ENCODE results near the gene DMRT1.

The DMRT1 gene

DNA sequence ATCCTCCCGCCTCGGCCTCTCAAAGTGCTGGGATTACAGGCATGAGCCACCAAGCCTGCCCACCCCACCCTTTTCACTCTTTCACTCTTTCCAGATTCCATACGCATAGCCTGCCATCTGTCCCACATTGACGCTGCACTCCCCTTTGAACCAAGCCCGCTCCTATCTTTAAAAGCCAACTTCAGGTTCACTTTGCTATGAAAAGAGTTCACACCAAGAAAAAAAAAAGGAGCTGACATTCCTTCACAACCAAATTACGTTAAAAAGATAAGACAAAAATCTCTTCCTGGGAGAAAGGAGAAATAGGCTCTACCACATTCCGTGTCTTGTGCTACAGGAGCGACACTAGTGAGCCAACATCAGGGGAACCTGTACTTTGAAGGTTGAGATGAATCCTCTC lies 41.5 kb downstream of the DMRT1 start:
- Histone ChIP-seq H3K9me3 (no peaks in the 10 kb centered on the region), H3K27ac (no peak overlapping the region), H3K36me3 (no peaks in the 10 kb centered on the region), H3K27me3 (peaks cover 76% of the 10 kb centered on the region), H3K4me3 (ENCODE audit: low read depth in 1 of 2, low read length in 1 of 2) (no peak overlapping the region), H3K4me1 (ENCODE audit: control insufficient read depth in 1 of 2, insufficient read depth in 1 of 2, low read depth in 1 of 2, low read length in 1 of 2) (no peaks in the 10 kb centered on the region)
- TF ChIP-seq, protein P1, sequence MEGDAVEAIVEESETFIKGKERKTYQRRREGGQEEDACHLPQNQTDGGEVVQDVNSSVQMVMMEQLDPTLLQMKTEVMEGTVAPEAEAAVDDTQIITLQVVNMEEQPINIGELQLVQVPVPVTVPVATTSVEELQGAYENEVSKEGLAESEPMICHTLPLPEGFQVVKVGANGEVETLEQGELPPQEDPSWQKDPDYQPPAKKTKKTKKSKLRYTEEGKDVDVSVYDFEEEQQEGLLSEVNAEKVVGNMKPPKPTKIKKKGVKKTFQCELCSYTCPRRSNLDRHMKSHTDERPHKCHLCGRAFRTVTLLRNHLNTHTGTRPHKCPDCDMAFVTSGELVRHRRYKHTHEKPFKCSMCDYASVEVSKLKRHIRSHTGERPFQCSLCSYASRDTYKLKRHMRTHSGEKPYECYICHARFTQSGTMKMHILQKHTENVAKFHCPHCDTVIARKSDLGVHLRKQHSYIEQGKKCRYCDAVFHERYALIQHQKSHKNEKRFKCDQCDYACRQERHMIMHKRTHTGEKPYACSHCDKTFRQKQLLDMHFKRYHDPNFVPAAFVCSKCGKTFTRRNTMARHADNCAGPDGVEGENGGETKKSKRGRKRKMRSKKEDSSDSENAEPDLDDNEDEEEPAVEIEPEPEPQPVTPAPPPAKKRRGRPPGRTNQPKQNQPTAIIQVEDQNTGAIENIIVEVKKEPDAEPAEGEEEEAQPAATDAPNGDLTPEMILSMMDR (IDR thresholded peaks at IDR 0.05), result no peak

- Histone ChIP-seq H3K27ac (no peak overlapping the region), H3K27me3 (peaks cover 48% of the 10 kb centered on the region), H3K36me3 (no peaks in the 10 kb centered on the region), H3K4me1 (ENCODE audit: control insufficient read depth in 1 of 2, insufficient read depth in 1 of 2, low read depth in 1 of 2, low read length in 1 of 2) (no peaks in the 10 kb centered on the region), H3K9me3 (no peaks in the 10 kb centered on the region), H3K4me3 (ENCODE audit: low read depth in 1 of 2, low read length in 1 of 2) (no peak overlapping the region)
- TF ChIP-seq, protein P1 (IDR thresholded peaks at IDR 0.05), result no peak
These were observed 45.4 kb downstream of the DMRT1 start for GRCh38 chr9:886886-887285.

- Histone ChIP-seq H3K36me3 (no peaks in the 10 kb centered on the region), H3K27me3 (peaks cover 53% of the 10 kb centered on the region), H3K9me3 (no peaks in the 10 kb centered on the region), H3K4me3 (ENCODE audit: low read depth in 1 of 2, low read length in 1 of 2) (no peak overlapping the region), H3K27ac (no peak overlapping the region), H3K4me1 (ENCODE audit: control insufficient read depth in 1 of 2, insufficient read depth in 1 of 2, low read depth in 1 of 2, low read length in 1 of 2) (no peaks in the 10 kb centered on the region)
- TF ChIP-seq, protein P1 (IDR thresholded peaks at IDR 0.05), result no peak
These were observed 50.6 kb downstream of the DMRT1 start for GRCh38 chr9:892123-892522.

- Histone ChIP-seq H3K27me3 (peaks cover 55% of the 10 kb centered on the region), H3K4me3 (ENCODE audit: low read depth in 1 of 2, low read length in 1 of 2) (no peak overlapping the region), H3K36me3 (no peaks in the 10 kb centered on the region), H3K9me3 (no peaks in the 10 kb centered on the region), H3K4me1 (ENCODE audit: control insufficient read depth in 1 of 2, insufficient read depth in 1 of 2, low read depth in 1 of 2, low read length in 1 of 2) (no peaks in the 10 kb centered on the region), H3K27ac (no peak overlapping the region)
- TF ChIP-seq, protein P1 (IDR thresholded peaks at IDR 0.05), result no peak
These were observed 51.6 kb downstream of the DMRT1 start for GRCh38 chr9:893115-893514.

GRCh38 chr9:893843-894420 lies 52.4 kb downstream of the DMRT1 start:
- no peaks in the 10 kb centered on the region for H3K36me3 ChIP-seq
- TF ChIP-seq, protein P1 (IDR thresholded peaks at IDR 0.05), result no peak

More at GRCh38 chr9:893843-894420, 52.4 kb downstream of the DMRT1 start:
- Histone ChIP-seq H3K9me3 (no peaks in the 10 kb centered on the region), H3K27ac (no peak overlapping the region), H3K4me3 (ENCODE audit: low read depth in 1 of 2, low read length in 1 of 2) (no peak overlapping the region), H3K4me1 (ENCODE audit: control insufficient read depth in 1 of 2, insufficient read depth in 1 of 2, low read depth in 1 of 2, low read length in 1 of 2) (no peaks in the 10 kb centered on the region), H3K27me3 (peaks cover 58% of the 10 kb centered on the region)
